K562 (cell line): ENCODE measurements around the gene CD52. TPM values are rescaled to one million over a fixed set of nuclear protein-coding genes. Genes with fewer than 3 reads are reported as not detected.

ENCODE experiments used
- ARHGAP35 ChIP-seq: fragments of 450-650 bp; IDR thresholded peaks from 2 replicates; pipeline ENCODE4 v1.6.1; 2018; ENCODE audit not compliant: partially characterized antibody
- DMBX1 ChIP-seq: fragments of 250-450 bp; sonication (Bioruptor Pico); IDR thresholded peaks from 2 replicates; pipeline ENCODE4 v1.8.0; 2022; ENCODE audit warnings: inconsistent platforms, mild to moderate bottlenecking, moderate library complexity, borderline replicate concordance
- DPF2 ChIP-seq: fragments of 450-650 bp; IDR thresholded peaks from 2 replicates; pipeline ENCODE4 v1.6.1; 2016
- IRF2 ChIP-seq: sonication (generic); formaldehyde crosslinking; IDR thresholded peaks from 2 replicates; pipeline ENCODE4 v1.8.1; 2022; ENCODE audit warnings: mild to moderate bottlenecking, missing genetic modification reagents
- L3MBTL2 ChIP-seq: fragments of 450-650 bp; IDR thresholded peaks from 2 replicates; pipeline ENCODE4 v1.6.1; 2016; ENCODE audit warnings: mild to moderate bottlenecking, moderate library complexity
- MAZ ChIP-seq, 2 experiments: fragments of 450-650 bp in 1 of 2; sonication (generic) in 1 of 2; formaldehyde crosslinking; IDR thresholded peaks in 1 of 2; conservative IDR thresholded peaks in 1 of 2; 2 replicates each; pipeline versions ENCODE4 v1.4.0 to v1.5.0; 2020; ENCODE audit warnings: mild to moderate bottlenecking in 1 of 2, missing genetic modification reagents in 1 of 2
- PHF20 ChIP-seq: fragments of 450-650 bp; IDR thresholded peaks from 2 replicates; pipeline ENCODE4 v1.6.1; 2018; ENCODE audit not compliant: partially characterized antibody
- PRPF4 ChIP-seq: fragments of 200-400 bp; formaldehyde crosslinking; IDR thresholded peaks from one replicate; pipeline ENCODE4 v1.6.1; 2017; ENCODE audit warnings: low read length, low read depth, mild to moderate bottlenecking; ENCODE audit not compliant: insufficient read depth, poor library complexity, severe bottlenecking
- RREB1 ChIP-seq: fragments of 250-450 bp; sonication (Bioruptor Pico); IDR thresholded peaks from 2 replicates; pipeline ENCODE4 v1.4.0; 2020
- ZNF224 ChIP-seq: sonication (generic); formaldehyde crosslinking; IDR thresholded peaks from 2 replicates; pipeline ENCODE4 v1.8.0; 2022; ENCODE audit warnings: mild to moderate bottlenecking, missing genetic modification reagents
- ZNF512 ChIP-seq: IDR thresholded peaks from 2 replicates; pipeline ENCODE4 v1.6.1; 2016; ENCODE audit warnings: missing genetic modification characterization, missing compliant biosample characterization
- ZNF639 ChIP-seq, 2 experiments: fragments of 200-800 bp in 1 of 2; sonication (Bioruptor generic) in 1 of 2; sonication (generic) in 1 of 2; formaldehyde crosslinking in 1 of 2; IDR thresholded peaks in 1 of 2; conservative IDR thresholded peaks in 1 of 2; 2 replicates each; pipeline versions ENCODE4 v1.5.0 to v1.6.1; 2016 to 2020; ENCODE audit warnings: missing compliant biosample characterization in 1 of 2, missing genetic modification characterization in 1 of 2, missing genetic modification reagents in 1 of 2
- polyA plus RNA-seq, 8 experiments: library from polyadenylated mRNA; depleted of rRNA in 4 of 8; stranded (reverse) in 5 of 8; unstranded in 3 of 8; fragments of >200 nt; fragmentation: Nextera tagmentation in 2 of 8; fragmentation: Illumina TruSeq in 1 of 8; extraction: Ambion mirVana in 2 of 8; extraction: Trizol in 1 of 8; gene quantifications; 2 replicates each; pipeline versions ENCODE4 v1.2.1 to v1.2.3, GENCODE V29; 2011 to 2014; ENCODE audit warnings: inconsistent platforms in 1 of 8, missing spikeins in 1 of 8
- total RNA-seq, 7 experiments: library from RNA; depleted of rRNA in 6 of 7; stranded (reverse); fragments of >200 nt in 6 of 7; fragmentation: Illumina TruSeq in 2 of 7; extraction: Trizol in 2 of 7; gene quantifications; 2 replicates each; pipeline versions ENCODE4 v1.2.1 to v1.2.3, GENCODE V29; 2011 to 2021; ENCODE audit warnings: low replicate concordance in 1 of 7
- TF ChIP-seq, protein P1 (sequence below), 2 experiments: fragments of 450-650 bp in 1 of 2; sonication (generic) in 1 of 2; formaldehyde crosslinking in 1 of 2; IDR thresholded peaks in 1 of 2; conservative IDR thresholded peaks in 1 of 2; 2 replicates each; pipeline versions ENCODE4 v1.6.1 to v1.8.1; 2016 to 2023; ENCODE audit warnings: mild to moderate bottlenecking in 2 of 2, moderate library complexity in 2 of 2, inconsistent platforms in 1 of 2, missing genetic modification reagents in 1 of 2
- TF ChIP-seq, protein P2 (sequence below): fragments of 450-650 bp; IDR thresholded peaks from 2 replicates; pipeline ENCODE4 v1.6.1; 2016; ENCODE audit warnings: low read depth, mild to moderate bottlenecking, moderate library complexity

The CD52 gene
- total and polyA plus RNA-seq, 9 of the 15 experiments (the other 6 are each of a cell fraction or from before 2014, with no cell fraction given), result 34.9 to 488 (median 173) TPM

DNA sequence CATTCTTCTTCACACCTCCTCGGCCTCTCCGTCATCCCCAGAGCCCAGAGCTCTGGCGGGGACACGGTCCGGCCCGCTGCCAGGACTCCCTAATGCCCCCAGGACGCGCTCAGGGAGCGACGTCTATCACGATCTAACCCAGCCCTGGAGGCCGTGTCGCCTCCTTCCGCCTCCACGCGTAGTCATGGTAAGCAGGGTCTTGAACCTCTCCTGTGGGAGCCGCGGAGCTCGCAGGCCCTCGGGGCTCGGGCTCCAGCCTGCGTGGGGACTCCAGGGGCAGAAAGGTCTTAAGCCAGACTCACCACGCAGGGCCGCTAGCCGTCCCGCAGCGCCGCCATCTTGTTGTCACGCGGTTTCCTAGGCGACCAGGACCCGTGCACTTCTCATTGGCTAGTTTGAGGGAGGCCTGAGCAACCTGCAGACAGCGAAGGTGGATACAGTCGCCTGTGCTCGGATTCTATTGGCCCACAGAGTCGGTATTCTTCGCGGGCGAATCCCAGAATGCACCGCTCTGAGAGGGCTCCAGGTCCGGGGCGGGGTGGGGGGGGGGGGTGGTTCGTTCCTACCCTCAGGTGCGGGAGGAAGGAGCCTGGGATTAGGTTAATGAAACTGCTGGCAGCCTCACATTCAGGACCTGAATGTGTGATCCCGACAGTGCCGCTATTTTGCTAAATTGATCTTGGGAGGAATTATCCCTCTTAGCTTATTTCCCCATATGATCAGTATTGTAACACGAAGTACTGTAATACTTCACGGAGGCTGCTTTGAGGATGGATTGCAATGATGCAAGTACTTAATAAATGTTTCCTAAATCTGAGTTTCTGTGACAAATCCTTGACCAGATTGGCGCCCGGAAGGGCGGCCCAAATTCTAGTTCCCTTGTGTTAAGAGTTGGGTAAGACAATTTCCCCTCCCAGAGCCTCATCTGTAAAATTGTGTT lies 11.2 kb upstream of the CD52 start, which contains the start of gene UBXN11 (continued):
- TF ChIP-seq ZNF512 (tag) (no peak), PHF20 (peak; percentile 80), ARHGAP35 (no peak), ZNF224 (no peak), PRPF4 (no peak), DMBX1 (CRISPR knock-in tag) (no peak), ZNF639 (CRISPR knock-in tag; conservative IDR thresholded peaks at IDR 0.05 in 1 of 2, IDR thresholded peaks at IDR 0.05 in 1 of 2) (0 out of 4 replicates have a peak, but pooled peaks of 1 of the 2 experiments have one; percentile 20), RREB1 (CRISPR knock-in tag) (no peak), L3MBTL2 (peak; percentile 61), DPF2 (no peak; the same call in 1 of the 2 replicates), MAZ (CRISPR knock-in tag; conservative IDR thresholded peaks at IDR 0.05 in 1 of 2, IDR thresholded peaks at IDR 0.05 in 1 of 2) (peak; percentile 30 to 48; a peak in 2 of 4 replicates), IRF2 (CRISPR knock-in tag) (no peak)
- TF ChIP-seq, protein P1, sequence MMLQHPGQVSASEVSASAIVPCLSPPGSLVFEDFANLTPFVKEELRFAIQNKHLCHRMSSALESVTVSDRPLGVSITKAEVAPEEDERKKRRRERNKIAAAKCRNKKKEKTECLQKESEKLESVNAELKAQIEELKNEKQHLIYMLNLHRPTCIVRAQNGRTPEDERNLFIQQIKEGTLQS (IDR thresholded peaks at IDR 0.05), result peak; percentile 47; the same call in 1 of the 2 replicates
- TF ChIP-seq, protein P1 (CRISPR knock-in tag; conservative IDR thresholded peaks at IDR 0.05), result no peak
- TF ChIP-seq, protein P2, sequence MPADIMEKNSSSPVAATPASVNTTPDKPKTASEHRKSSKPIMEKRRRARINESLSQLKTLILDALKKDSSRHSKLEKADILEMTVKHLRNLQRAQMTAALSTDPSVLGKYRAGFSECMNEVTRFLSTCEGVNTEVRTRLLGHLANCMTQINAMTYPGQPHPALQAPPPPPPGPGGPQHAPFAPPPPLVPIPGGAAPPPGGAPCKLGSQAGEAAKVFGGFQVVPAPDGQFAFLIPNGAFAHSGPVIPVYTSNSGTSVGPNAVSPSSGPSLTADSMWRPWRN, result no peak
